Right lobe of liver (tissue), 6 donors: ENCODE measurements around the gene CHRDL1. TPM values are rescaled to one million over a fixed set of nuclear protein-coding genes. Genes with fewer than 3 reads are reported as not detected.
A peak's percentile ranks its signal among the peaks of the same experiment; 100 is the strongest.
"Not testable (repeated sequence)": the region's sequence is repeated elsewhere in the genome, so short reads cannot be mapped to it uniquely, and the experiment has no call there.

Experiments used
- ATAC-seq, 4 donors: fragments of 200-7000 bp; cut with Tn5 transposase; one replicate each; pipeline ENCODE4 v1.9.1; 2020; ENCODE audit warnings: mild to moderate bottlenecking in 4 of 4, moderate library complexity in 4 of 4
- DNase-seq, 3 donors: peaks; one replicate each; pipeline ENCODE4 v3.0.0-alpha.2; 2020
- H3K27ac ChIP-seq, 3 donors: fragments of 200-600 bp; one replicate each; pipeline ENCODE4 v1.8.0; 2022
- H3K27me3 ChIP-seq, 2 donors: fragments of 200-600 bp; one replicate each; pipeline ENCODE4 v1.8.0; 2022
- H3K36me3 ChIP-seq, 4 donors: fragments of 200-600 bp; sonication (generic) in 1 of 4; one replicate each; pipeline versions ENCODE4 v1.5.1 to v1.8.0; 2017 to 2022; ENCODE audit warnings: control low read depth in 1 of 4
- H3K4me1 ChIP-seq, 4 donors: fragments of 200-600 bp; sonication (generic) in 1 of 4; one replicate each; pipeline versions ENCODE4 v1.5.1 to v1.8.0; 2017 to 2022; ENCODE audit warnings: control low read depth in 1 of 4
- H3K4me3 ChIP-seq, 3 donors: fragments of 200-600 bp; one replicate each; pipeline ENCODE4 v1.8.0; 2022
- H3K9me3 ChIP-seq, 4 donors: fragments of 200-600 bp; sonication (generic) in 1 of 4; one replicate each; pipeline versions ENCODE4 v1.5.1 to v1.8.0; 2017 to 2022; ENCODE audit warnings: control low read depth in 1 of 4
- CTCF ChIP-seq, 4 donors: fragments of 200-600 bp in 3 of 4; fragments of 450-650 bp in 1 of 4; IDR thresholded peaks; one replicate each; pipeline versions ENCODE4 v1.5.1 to v1.8.0; 2016 to 2022; ENCODE audit warnings: antibody characterized with exemption in 4 of 4, mild to moderate bottlenecking in 2 of 4
- POLR2A ChIP-seq: fragments of 450-650 bp; IDR thresholded peaks from one replicate; pipeline ENCODE4 v1.6.1; 2017; ENCODE audit warnings: antibody characterized with exemption, mild to moderate bottlenecking
- WGBS: methylation state at CpG from one replicate; pipeline ENCODE4 v1.1.6; 2018; ENCODE audit warnings: low coverage, low lambda C conversion rate; ENCODE audit not compliant: insufficient coverage; ENCODE audit errors: missing lambda C conversion rate; 5-methylcytosine and 5-hydroxymethylcytosine counted together
- intact Hi-C, 2 donors: fragments of 100-400 bp; cut with DNase I; formaldehyde crosslinking; loops; one replicate each; pipeline versions ENCODE4 v1.11.2 to v1.14.1; 2022
- total RNA-seq, 6 experiments: library from RNA; depleted of rRNA in 2 of 6; stranded (reverse); fragments of >200 nt in 2 of 6; fragmentation: NEBNext Ultra II Directional in 3 of 6; extraction: Animal tissue kit (Norgen Biotek cat#: 25700) in 3 of 6; gene quantifications; one replicate each; pipeline versions ENCODE4 v1.1.0 to v1.2.4, GENCODE V29; 2016 to 2023
- donor health status: DM: no; HTN: yes; CAD: no.
- donor health status: DM: no; HTN: no; CAD: no.
- donor health status: DM: no; HTN: no; CAD: no.
- donor health status: DM: no; HTN: yes; CAD: no.
- donor health status: DM: no; HTN: yes; CAD: no.

CHRDL1 gene
- total RNA-seq, 6 experiments from 2014 or later = 0.05 to 0.56 (median 0.21) TPM

DNA sequence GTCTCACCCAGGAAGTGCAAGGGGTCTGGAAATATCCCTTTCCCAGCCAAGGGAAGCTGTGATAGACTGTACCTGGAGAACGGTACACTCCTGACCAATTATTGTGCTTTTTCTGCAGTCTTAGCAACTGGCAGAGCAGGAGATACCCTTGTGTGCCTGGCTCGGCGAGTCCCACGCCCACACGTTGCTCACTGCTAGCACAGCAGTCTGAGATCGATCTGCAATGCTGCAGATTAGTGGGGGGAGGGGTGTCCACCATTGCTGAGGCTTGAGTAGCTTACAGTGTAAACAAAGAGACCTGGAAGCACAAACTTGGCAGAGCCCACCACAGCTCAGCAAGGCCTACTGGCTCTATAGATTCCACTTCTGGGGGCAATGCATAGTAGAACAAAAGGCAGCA, 138.5 kb downstream of the CHRDL1 start:
- WGBS = no CpG with 5 or more reads among the region's 6 CpGs
- ATAC-seq = peak in 1 of 4 donors; percentile 56
- Histone ChIP-seq H3K36me3 (no peaks in the 10 kb centered on the region), H3K27me3 (no peaks in the 10 kb centered on the region), H3K9me3 (no peaks in the 10 kb centered on the region), H3K4me1 (no peaks in the 10 kb centered on the region), H3K27ac (no peak overlapping the region), H3K4me3 (no peak overlapping the region)
- TF ChIP-seq CTCF (IDR thresholded peaks at IDR 0.05) (no peak), POLR2A (no peak)
- DNase-seq = peak in 1 of 3 donors; percentile 18
- intact Hi-C loops = no loop called here

DNA sequence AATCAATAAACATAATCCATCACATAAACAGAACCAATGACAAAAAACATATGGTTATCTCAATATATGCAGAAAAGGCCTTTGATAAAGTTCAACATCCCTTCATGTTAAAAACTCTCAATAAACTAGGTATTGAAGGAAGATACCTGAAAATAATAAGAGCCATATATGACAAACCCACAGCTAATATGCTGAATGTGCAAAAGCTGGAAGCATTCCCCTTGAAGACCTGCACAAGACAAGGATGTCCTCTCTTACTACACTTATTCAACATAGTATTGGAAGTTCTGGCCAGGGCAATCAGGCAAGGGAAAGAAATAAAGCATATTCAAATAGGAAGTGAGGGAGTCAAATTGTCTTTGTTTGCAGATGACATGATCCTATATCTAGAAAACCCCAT, 141.3 kb downstream of the CHRDL1 start:
- H3K4me1 ChIP-seq, H3K9me3 ChIP-seq, H3K27ac ChIP-seq, H3K27me3 ChIP-seq, DNase-seq, H3K36me3 ChIP-seq, ATAC-seq, H3K4me3 ChIP-seq, intact Hi-C loops: not testable (repeated sequence)

DNA sequence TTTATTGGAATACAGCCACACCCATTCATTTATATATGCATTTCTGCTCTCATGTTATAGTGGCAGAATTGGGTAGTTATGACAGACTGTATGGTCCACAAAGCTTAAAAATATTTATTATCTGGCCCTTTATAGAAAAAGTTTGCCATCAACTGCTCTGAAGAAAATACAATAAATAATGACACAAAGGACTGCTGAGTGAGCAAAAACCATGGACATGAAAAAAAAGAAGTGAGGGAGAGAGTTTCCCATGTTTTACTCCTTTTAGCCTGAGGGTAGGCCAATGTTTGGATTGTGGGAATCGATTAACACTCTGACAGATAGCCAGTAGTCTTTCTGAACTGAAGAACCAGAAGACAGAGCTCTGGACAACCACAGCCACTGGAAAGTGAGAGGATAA, 149.2 kb downstream of the CHRDL1 start:
- Histone ChIP-seq H3K4me1 (no peaks in the 10 kb centered on the region), H3K9me3 (no peaks in the 10 kb centered on the region), H3K27me3 (no peaks in the 10 kb centered on the region), H3K27ac (no peak overlapping the region), H3K36me3 (no peaks in the 10 kb centered on the region), H3K4me3 (no peak overlapping the region)
- ATAC-seq (no peak), DNase-seq (no peak)
- intact Hi-C loops = no loop called here
- TF ChIP-seq CTCF (IDR thresholded peaks at IDR 0.05) = no peak
- no peak for TF ChIP-seq POLR2A
- 50% methylated on average over 1 of the region's 1 CpG for WGBS
